Suppressor macrophage treated with lipopolysaccharide for 1 hour (primary cell): Measurements from ENCODE around the gene SLC34A3.
A peak's percentile ranks its signal among the peaks of the same experiment; 100 is the strongest.

Experiments used
- DNase-seq, 3 donors: peaks; one replicate each; pipeline ENCODE4 v3.0.0-alpha.2; 2020 to 2022

The SLC34A3 gene

DNA sequence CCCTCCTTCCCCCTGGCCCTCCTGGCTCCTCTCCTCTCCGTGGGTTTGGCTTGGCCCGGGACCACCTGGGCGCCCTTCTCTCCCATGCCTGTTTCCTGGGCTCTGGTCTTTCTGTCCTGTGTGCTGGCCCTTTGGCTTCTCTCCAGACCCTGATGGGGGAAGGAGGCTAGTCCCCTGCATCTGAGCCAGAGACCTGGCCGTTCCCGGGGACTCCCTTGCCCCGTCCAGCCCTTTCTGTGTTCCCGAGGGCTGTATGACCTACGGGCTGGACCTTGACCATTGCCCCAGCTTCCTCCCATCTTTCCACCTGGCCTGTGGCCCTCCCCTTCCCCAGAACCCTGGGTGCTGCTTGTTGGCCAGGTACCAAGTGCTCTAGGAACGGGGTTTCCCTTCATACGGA is 32.8 kb downstream of the SLC34A3 start:
- no peak for DNase-seq

DNA sequence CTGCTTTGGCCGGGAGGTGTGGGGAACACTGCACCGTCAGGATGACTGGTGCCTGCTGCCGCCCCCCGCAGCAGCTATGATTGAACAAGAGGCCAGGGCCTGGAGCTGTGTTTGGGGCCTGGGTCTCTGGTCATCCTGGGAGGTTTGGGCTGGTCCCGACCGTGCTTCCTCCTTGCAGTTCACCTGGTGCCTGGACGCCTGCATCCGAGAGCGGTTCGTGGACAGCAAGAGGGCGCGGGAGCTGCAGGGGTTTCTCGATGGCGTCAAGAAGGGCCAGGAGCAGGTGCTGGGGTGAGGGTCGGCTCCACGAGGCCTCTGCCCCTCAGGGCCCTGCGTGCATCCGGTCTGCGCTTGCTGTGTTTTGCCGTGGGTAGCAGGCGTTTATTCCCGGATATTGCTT is 33.4 kb downstream of the SLC34A3 start:
- DNase-seq: no peak

DNA sequence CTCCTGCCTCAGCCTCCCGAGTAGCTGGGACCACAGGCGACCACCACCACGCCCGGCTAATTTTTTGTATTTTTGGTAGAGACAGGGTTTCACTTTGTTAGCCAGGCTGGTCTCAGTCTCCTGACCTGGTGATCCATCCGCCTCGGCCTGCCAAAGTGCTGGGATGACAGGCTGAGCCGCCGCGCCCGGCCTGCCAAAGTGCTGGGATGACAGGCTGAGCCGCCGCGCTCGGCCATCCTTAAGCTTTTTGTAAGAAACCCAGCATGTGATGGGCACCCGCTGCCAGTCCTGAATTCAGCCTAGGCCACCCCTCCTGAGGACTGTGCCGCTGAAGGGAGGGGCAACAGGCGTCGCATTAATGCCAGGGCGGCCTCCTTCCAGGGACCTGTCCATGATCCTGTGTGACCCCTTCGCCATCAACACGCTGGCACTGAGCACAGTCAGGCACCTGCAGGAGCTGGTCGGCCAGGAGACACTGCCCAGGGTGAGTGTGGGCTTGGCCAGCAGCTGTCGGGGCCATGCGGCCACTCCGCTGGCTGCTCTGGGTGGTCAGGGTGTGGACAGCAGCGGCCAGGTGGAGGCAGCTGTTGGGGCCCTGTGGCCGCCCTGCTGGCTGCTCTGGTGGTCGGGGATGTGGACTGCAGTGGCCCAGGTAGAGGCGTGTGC is 34.9 kb downstream of the SLC34A3 start:
- no peak for DNase-seq

DNA sequence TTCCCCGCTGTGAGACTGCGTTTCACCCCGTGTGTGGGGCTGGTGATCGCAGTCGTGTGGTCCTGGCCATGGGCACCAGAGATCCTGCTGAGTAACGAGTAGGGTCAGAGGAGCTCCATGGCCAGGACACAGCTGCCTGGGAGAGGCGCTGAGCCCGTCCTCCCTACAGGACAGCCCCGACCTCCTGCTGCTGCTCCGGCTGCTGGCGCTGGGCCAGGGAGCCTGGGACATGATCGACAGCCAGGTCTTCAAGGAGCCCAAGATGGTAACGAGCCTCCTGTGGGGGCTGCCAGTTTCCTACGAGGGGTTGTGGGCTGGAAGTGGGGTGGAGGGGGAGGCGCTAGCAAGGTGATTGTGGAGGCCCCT is 35.4 kb downstream of the SLC34A3 start:
- no peak for DNase-seq

DNA sequence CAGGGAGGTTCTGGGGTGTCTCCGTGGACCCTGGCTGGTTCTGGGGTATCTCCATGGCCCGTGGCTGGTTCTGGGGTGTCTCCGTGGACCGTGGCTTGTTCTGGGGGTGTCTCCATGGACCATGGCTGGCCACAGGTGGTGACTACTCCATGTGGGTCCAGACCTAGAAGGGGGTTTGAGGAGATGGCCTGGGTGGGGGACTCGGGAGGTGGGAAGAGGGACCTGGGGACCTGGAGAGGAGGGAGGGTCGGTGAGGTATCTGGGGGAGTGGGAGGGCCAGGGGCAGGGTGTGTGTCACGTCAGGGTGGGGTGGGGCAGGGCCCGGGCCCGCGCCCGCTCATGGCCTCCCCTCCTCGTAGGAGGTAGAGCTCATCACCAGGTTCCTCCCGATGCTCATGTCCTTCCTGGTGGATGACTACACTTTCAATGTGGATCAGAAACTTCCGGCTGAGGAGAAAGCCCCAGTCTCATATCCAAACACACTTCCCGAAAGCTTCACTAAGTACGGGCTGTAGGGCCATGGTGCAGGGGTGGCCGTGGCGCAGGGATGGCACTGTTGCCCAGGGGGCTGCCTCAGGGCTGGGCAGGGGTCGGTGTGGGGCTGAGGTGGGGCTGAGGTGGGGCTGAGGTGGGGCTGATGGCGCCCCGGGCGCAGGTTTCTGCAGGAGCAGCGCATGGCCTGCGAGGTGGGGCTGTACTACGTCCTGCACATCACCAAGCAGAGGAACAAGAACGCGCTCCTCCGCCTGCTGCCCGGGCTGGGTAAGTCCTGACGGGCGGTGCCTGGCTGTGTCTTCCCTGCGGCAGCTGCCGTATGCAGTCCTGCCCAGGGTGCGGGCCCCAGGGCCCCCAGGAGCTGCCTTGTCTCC is 36.1 kb downstream of the SLC34A3 start:
- no peak for DNase-seq

DNA sequence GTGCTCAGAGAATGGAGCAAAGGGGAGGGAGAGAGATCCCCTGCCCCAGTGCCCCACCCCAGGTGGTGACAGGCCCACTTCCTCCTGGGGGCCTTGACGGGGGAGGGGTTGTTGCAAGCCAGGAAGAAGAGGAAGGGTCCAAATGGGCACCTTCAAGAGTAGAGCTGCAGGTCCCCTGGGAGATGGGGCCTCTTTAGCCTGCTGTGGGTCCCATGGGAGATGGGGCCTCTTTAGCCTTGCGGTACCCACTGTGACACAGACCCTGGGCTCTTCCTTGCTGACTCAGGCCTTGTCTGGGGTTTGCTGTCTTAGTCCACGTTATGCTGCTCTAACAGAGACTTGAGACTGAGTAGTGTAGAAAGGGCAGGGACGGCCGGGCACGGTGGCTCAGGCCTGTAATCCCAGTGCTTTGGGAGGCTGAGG is 37.2 kb downstream of the SLC34A3 start:
- no peak for DNase-seq

DNA sequence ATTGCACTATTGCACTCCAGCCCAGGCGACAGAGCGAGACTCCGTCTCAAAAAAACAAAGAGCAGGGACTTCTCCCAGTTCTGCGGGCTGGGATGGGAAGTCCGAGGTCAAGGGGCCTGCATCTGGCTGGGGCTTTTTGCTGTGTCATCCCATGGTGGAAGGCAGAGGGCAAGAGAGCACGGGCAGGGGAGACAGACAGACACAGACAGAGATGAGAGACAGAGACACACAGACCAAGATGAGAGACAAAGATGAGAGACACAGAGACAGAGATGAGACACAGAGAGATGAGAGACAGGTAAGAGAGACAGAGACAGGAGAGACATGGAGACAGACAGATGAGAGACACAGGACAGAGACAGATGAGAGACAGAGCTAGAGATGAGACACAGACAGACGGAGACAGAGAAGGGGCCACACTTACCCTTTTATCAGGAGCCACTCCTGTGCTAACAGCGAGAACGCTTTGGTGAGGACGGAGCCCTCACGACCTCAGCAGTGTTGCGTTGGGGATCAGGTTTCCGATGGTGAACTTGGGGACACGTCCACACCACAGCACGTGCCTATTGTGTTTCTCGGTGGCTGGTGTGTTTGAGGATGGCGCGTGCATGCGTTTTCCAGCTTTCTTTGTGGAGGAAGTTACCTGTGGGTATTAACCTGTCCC is 38.0 kb downstream of the SLC34A3 start:
- peak; percentile 42 to 73 (median 61) for DNase-seq

DNA sequence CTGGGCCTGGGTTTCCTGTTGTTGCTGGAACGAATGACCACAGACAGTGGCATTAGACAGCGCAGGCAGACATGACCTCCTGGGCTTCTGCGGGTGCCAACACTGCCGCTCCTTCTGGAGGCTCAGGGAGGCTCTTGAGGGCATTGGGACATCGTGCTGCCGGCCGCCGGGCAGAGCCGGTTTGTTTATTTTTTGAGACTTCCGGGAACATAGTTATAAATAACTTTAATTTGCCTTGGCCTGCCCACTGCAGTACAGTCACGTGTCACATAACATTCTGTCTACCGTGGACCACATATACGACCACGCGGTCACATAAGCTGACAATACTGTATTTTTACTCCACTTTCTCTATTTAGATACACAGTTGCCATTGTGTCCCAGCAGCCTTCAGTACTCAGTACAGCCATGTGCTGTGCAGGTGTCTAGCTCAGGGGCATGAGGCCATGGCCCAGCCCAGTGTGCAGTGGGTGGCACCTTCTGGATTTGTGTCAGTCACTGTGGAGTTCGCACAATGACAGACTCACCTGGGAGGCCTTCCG is 38.6 kb downstream of the SLC34A3 start:
- DNase-seq: no peak

DNA sequence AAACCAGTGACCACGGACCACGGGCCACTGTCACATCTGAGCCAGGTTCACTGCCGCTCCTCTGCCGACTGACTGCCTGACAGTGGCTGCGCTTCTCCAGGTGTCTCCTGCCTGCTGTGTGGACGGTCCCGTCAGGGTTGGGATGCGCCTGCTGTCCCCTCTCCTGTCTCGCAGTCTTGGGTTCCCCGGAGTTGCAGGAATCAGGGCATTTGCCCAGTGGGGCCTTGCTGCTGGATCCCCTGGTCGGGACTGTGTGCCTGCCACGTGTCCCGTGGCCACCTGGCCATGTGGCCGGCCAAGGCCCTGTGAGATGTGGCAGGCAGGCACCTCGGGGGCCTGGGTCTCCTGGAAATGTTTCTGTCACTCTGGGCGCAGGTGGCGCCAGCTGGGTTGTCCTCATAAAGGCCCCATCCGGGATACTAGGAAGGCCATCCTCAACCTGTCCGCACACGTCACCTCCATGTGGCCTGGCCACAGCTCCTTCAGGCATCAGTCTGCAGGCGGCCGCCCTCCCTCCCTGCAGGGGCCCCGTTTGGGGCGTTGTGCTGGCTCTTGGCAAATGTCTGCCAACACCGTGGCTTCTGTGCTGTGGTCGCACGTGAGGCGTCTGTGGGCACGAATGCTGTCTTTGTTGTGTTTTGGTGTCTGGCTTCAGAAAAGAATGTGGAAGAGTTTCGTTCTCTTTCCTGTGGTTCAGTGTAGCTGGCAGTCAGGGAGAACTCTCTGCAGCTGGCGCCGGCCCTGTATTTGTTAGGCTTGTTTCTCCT is 40.4 kb downstream of the SLC34A3 start:
- DNase-seq: no peak

DNA sequence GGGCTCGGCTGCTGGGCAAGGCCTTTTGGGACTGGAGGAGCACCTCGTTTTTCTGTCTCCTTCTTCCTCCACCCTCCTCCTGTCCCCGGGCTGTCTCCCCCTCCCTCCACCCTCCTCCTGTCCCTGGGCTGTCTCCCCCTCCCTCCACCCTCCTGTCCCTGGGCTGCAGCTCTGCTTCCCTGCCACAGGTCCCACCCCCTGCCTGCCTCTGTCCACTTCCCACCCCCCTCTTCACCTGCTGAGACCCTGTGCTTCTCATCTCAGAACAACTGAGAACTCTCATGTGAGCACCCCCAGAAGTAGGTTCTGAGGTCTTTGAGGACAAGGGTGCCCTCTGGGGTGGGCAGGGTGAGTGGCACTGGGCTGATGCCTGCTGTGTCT is 41.0 kb downstream of the SLC34A3 start:
- DNase-seq: no peak

DNA sequence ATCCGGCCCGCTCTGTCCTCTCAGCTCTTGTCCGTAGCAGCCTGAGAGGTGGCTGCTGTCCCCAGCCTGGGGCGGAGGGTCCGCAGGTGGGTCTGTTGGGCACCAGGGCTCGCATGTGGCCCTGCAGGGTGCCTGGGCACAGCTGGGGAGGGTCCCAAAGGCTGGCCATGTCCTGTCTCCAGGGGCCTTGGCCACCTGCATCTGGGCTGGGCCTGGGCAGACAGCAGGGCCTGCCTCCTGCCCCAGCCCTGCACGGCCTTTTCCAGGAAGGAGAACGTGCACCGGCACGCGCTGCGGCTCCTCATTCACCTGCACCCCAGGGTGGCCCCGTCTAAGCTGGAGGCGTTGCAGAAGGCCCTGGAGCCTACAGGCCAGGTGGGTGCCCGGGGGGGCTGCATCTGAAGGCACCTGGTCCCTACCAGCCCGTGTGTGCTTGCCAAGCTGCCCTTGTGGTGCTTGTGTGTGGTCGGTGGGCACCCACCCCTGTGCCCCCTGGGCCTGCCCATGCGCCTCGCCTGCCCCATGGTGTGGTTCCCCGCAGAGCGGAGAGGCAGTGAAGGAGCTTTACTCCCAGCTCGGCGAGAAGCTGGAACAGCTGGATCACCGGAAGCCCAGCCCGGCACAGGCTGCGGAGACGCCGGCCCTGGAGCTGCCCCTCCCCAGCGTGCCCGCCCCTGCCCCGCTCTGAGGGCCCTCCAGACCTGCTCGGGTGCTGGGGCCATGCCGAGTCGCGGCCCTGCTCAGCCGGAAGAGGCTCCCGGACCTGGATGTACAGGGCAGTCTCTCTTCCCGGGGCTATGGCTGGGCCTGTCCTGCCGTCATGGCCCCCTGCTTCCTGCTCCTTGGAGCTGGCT is 41.8 kb downstream of the SLC34A3 start:
- no peak for DNase-seq

DNA sequence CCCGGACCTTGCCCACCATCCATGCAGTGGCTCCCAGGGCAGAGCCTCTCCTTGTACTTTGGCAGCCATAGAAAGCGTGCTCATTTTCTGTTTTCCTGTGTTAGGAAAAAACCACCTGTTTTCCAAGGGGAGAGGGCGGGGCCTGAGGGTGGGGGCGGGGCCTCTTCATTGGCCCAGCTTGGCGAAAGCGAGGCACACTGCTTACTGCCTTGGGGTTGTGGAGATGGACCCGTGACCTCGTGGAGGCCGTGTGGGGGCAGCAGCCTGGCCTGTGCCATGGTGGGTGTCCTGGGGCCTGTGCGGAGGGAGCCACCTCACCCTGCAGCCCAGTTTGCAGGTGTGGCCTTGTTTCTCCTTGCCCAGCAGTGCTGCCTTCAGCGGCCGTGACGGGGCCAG is 42.4 kb downstream of the SLC34A3 start:
- no peak for DNase-seq

DNA sequence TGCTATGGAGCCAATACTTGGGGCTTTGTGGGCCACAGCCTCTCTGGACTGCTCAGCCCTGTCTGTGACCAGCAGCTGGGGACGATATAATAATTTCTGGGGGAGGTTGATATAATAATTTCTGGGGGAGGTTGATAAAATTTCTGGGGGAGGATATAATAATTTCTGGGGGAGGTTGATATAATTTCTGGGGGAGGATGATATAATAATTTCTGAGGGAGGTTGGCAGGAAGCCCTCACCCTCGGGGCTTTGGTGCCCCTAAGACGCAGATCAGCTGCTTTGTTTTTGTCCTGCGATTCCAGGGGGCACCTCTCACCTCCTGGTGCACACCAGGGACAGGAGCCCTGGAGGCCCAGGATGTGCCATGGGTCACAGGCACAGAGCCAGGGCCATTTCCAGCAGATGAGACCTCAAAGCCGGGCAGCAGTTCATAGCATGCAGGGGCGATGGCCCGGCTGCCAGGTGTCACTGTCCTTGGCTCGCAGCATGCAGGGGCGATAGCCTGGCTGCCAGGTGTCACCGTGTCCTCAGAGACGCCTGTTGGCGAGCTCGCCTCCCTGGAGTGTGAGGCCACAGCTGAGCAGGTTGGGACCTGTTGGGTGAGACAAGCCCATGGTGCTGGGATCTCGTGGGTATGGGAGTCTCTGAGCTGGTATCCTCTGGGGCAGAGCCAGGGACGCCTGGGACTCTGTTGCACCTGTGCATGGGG is 43.1 kb downstream of the SLC34A3 start:
- DNase-seq: no peak

DNA sequence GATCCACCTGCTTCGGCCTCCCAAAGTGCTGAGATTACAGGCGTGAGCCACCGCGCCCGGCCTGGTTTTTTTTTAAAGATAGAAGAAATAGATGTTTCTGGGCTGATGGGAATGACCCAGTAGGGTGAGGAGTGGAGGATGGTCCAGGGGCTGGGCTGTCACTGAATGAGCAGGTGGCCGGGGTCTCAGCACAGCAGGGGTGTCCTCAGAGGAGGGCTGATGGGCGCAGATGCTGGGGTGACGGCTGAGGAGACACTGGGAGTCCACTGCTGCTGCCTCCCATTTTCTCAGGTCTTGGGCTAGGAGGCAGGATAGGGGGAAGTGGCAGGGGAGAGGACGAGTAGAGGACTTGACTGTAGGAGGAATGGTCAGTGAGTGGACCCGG is 44.5 kb downstream of the SLC34A3 start:
- no peak for DNase-seq

DNA sequence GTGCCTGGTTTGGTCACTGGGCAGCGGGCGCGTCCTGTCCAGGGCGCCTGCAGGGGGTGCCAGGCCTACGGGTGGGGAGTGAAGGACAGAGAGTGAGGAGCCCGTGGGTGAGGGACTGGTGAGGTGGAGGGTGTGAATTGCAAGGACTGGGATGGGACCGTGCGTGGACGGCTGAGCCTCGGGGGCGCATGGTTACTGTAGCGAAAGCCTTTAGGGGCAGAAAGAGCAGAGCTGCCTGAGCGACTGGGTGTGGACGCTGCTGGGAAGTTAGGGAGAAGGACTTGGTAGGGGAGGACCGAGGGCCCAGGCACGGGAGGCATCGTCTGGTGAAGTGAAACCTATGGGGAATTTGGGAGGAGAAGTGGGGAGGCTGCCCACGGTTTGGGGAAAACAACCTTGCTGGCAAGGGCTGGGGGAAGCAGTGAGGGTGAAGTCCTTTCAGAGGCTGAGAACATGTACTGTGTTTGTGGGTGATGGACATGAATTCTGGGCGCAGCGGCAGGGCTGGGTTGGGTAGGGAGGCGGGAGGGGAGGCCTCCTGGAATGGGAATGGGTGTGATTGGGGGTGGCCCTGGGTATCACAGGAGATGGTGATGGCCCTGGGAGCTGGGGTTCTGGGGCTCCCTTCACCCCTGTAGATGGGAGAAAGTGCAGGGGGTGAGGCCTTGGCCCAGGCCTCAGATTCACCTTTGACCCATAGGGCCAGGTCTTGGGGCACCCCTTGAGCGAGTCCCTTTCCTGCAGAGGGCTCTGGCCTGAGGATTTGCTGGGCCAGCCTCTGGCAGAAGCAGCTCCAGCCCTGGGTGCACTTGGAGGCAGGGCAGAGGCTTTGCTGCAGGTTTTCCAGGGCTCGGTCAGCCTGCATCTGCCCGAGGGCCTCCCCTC is 45.1 kb downstream of the SLC34A3 start:
- peak; percentile 69 to 81 (median 78) for DNase-seq

DNA sequence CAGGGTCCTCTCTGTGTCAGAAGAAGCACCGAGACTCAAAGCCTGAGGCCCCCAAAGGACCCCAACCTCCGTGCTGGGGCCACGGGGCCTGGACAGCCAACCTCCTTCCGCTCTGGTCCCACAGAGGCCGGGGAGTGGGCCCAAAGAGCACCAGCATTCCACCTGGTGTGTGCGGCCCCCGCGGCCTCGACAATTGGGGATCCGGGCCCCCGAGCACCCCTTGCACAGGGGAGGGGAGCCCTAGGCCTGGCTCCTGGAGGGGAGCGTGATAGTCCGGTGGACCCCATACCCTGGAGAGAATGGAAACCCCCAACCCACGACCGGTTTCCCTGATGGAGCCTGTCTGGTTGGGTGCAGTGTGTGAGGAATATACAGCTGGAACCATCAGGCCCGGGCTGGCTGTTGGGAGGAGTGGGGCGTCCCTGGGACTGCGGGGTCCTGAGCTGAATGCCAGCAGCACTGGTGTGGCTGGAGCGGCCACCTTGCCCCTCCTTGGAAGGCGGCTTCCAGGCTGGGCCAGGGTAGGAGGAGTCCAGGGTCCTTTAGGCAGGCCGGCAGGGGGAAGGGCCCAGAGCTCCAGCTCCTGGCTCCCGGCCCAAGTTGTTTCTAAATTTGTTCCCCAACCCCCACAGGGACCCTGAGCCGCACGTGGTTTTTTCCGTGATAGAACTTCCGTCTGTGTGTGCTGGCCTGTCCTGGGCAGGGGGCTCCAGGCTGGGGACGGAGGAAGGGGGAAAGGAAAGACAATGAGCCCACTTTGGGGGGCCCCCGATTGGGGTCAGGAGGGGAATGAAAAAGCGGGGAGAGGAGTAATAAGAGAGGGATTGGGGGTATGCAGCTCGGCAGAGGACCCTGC is 46.0 kb downstream of the SLC34A3 start:
- DNase-seq: peak in 2 of 3 donors; percentile 20 to 22

DNA sequence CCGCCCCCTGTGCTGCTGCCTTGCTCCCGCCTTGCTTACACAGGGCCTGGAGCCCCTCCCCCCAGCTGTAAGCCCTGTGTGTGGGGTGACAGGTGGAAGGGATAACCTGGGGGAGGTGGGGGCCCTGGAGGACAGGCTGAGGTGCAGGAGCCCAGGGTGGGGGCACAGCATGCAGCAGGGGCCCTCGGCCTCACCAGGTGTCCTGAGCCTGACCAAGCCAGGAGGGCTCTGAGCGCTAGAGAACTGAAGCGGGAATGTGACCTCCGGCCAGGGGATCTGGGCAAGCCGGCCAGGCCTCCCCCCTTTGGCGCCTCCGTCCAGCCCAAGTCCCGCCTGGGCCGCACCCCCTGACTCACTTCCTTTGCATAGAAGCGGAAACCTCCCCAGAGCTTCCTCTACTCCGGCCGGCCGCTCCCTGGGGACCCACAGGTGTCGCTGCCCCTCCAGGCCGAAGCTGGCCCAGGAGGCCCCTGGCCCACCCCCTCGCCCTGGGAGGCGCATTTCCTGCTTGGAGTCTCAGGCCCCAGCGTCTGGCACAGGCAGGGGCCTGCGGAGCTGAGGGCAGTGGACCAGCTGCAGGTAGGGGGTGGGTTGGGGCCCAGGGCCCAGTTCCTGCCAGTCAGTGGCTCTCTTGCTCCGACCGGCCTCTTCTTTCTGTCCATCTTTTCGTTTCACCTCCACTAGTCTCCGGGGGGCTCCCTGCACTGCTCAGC is 46.8 kb downstream of the SLC34A3 start, which contains the start of gene TOR4A:
Gene TOR4A, plus strand, starts transcription at position 398 of the 713 bp plus-strand sequence. CDS start 964 bp downstream, outside the sequence.
- DNase-seq: peak; percentile 89 to 94 (median 90)

DNA sequence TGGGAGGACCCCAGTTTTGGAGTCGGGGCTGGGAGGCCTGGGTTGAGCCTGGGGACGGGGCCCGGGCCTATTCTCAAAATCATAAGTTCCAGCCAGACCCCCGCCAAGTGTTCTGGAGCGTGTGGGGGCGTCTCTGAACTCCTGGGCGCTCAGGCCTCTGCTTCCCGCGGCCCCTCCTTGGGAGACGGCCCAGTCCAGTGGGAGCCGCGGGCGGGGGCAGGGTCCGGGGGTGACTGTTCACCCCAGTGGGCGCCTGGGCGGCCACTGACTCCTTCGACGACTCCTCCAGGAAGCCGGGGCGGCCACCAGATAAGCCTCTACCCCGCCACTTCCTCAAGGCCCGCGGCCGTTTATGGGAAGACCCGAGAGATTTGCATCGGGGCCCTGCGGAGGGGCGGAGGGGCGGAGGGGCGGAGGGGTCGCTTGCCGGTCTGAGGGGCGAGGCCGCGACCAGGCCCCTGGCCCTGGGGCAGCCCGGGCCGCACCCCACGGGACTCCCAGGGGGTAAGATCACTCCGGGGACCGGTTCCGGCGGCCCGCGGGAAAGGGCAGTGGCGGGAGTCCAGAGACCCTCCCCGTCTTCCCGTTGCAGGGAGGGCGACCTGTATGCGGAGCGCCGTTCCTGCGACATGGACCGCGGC is 47.5 kb downstream of the SLC34A3 start:
- peak; percentile 66 to 77 (median 68) for DNase-seq
